ENCODE measurements around the gene MAST2.

Gene MAST2

GRCh38 chr1:46003315-46003714, 199.9 kb downstream of the MAST2 start:
- Histone ChIP-seq H3K36me3 (ENCODE audit: insufficient read depth, low read length) (peaks cover 37% of the 10 kb centered on the region), H2AFZ (ENCODE audit: low read depth, low read length) (no peak overlapping the region), H3K9me3 (ENCODE audit: low read length) (peaks cover 1% of the 10 kb centered on the region), H3K27me3 (ENCODE audit: insufficient read depth, low read length) (no peaks in the 10 kb centered on the region), H3K4me1 (ENCODE audit: insufficient read depth, low read length) (no peaks in the 10 kb centered on the region), H3K4me3 (ENCODE audit: low read length) (no peak overlapping the region)

GRCh38 chr1:46004492-46004891, 201.1 kb downstream of the MAST2 start:
- Histone ChIP-seq H3K4me1 (ENCODE audit: insufficient read depth, low read length) (no peaks in the 10 kb centered on the region), H3K4me3 (ENCODE audit: low read length) (no peak overlapping the region), H3K36me3 (ENCODE audit: insufficient read depth, low read length) (peaks cover 47% of the 10 kb centered on the region), H3K27me3 (ENCODE audit: insufficient read depth, low read length) (no peaks in the 10 kb centered on the region), H2AFZ (ENCODE audit: low read depth, low read length) (no peak overlapping the region), H3K9me3 (ENCODE audit: low read length) (peaks cover 1% of the 10 kb centered on the region)

- Histone ChIP-seq H3K9me3 (ENCODE audit: low read length) (no peaks in the 10 kb centered on the region), H3K4me3 (ENCODE audit: low read length) (no peak overlapping the region), H3K27me3 (ENCODE audit: insufficient read depth, low read length) (no peaks in the 10 kb centered on the region), H3K4me1 (ENCODE audit: insufficient read depth, low read length) (no peaks in the 10 kb centered on the region), H3K36me3 (ENCODE audit: insufficient read depth, low read length) (peaks cover 52% of the 10 kb centered on the region), H2AFZ (ENCODE audit: low read depth, low read length) (no peak overlapping the region)
These were observed 202.2 kb downstream of the MAST2 start for GRCh38 chr1:46005594-46005993.

- H3K4me1 ChIP-seq (ENCODE audit: insufficient read depth, low read length) = no peaks in the 10 kb centered on the region
- H2AFZ ChIP-seq (ENCODE audit: low read depth, low read length) = no peak overlapping the region
- H3K4me3 ChIP-seq (ENCODE audit: low read length) = no peak overlapping the region
- H3K27me3 ChIP-seq (ENCODE audit: insufficient read depth, low read length) = no peaks in the 10 kb centered on the region
- H3K9me3 ChIP-seq (ENCODE audit: low read length) = no peaks in the 10 kb centered on the region
- peaks cover 66% of the 10 kb centered on the region for H3K36me3 ChIP-seq (ENCODE audit: insufficient read depth, low read length)
These were observed 205.2 kb downstream of the MAST2 start for GRCh38 chr1:46008585-46008984.

- Histone ChIP-seq H2AFZ (ENCODE audit: low read depth, low read length) (no peak overlapping the region), H3K4me3 (ENCODE audit: low read length) (no peak overlapping the region), H3K4me1 (ENCODE audit: insufficient read depth, low read length) (no peaks in the 10 kb centered on the region), H3K27me3 (ENCODE audit: insufficient read depth, low read length) (no peaks in the 10 kb centered on the region), H3K9me3 (ENCODE audit: low read length) (no peaks in the 10 kb centered on the region), H3K36me3 (ENCODE audit: insufficient read depth, low read length) (peaks cover 64% of the 10 kb centered on the region)
These were observed 207.2 kb downstream of the MAST2 start for GRCh38 chr1:46010611-46011010.

- no peaks in the 10 kb centered on the region for H3K4me1 ChIP-seq (ENCODE audit: insufficient read depth, low read length)
- H3K9me3 ChIP-seq (ENCODE audit: low read length) = no peaks in the 10 kb centered on the region
- peaks cover 59% of the 10 kb centered on the region for H3K36me3 ChIP-seq (ENCODE audit: insufficient read depth, low read length)
- H3K27me3 ChIP-seq (ENCODE audit: insufficient read depth, low read length) = no peaks in the 10 kb centered on the region
- H2AFZ ChIP-seq (ENCODE audit: low read depth, low read length) = no peak overlapping the region
- no peak overlapping the region for H3K4me3 ChIP-seq (ENCODE audit: low read length)
These were observed 207.8 kb downstream of the MAST2 start for GRCh38 chr1:46011121-46011695.

- Histone ChIP-seq H3K27me3 (ENCODE audit: insufficient read depth, low read length) (no peaks in the 10 kb centered on the region), H3K4me3 (ENCODE audit: low read length) (no peak overlapping the region), H3K36me3 (ENCODE audit: insufficient read depth, low read length) (peaks cover 50% of the 10 kb centered on the region), H3K4me1 (ENCODE audit: insufficient read depth, low read length) (no peaks in the 10 kb centered on the region), H2AFZ (ENCODE audit: low read depth, low read length) (no peak overlapping the region), H3K9me3 (ENCODE audit: low read length) (no peaks in the 10 kb centered on the region)
These were observed 208.8 kb downstream of the MAST2 start for GRCh38 chr1:46012236-46012635.

- H3K27me3 ChIP-seq (ENCODE audit: insufficient read depth, low read length) = no peaks in the 10 kb centered on the region
- peaks cover 37% of the 10 kb centered on the region for H3K36me3 ChIP-seq (ENCODE audit: insufficient read depth, low read length)
- no peak overlapping the region for H2AFZ ChIP-seq (ENCODE audit: low read depth, low read length)
- no peaks in the 10 kb centered on the region for H3K4me1 ChIP-seq (ENCODE audit: insufficient read depth, low read length)
- H3K9me3 ChIP-seq (ENCODE audit: low read length) = no peaks in the 10 kb centered on the region
- no peak overlapping the region for H3K4me3 ChIP-seq (ENCODE audit: low read length)
These were observed 210.2 kb downstream of the MAST2 start for GRCh38 chr1:46013581-46013980.

GRCh38 chr1:46017876-46018503, 214.6 kb downstream of the MAST2 start:
- Histone ChIP-seq H3K9me3 (ENCODE audit: low read length) (no peaks in the 10 kb centered on the region), H3K4me3 (ENCODE audit: low read length) (no peak overlapping the region), H3K27me3 (ENCODE audit: insufficient read depth, low read length) (no peaks in the 10 kb centered on the region), H3K36me3 (ENCODE audit: insufficient read depth, low read length) (peaks cover 18% of the 10 kb centered on the region), H2AFZ (ENCODE audit: low read depth, low read length) (no peak overlapping the region), H3K4me1 (ENCODE audit: insufficient read depth, low read length) (no peaks in the 10 kb centered on the region)

- Histone ChIP-seq H2AFZ (ENCODE audit: low read depth, low read length) (no peak overlapping the region), H3K9me3 (ENCODE audit: low read length) (no peaks in the 10 kb centered on the region), H3K4me3 (ENCODE audit: low read length) (no peak overlapping the region), H3K36me3 (ENCODE audit: insufficient read depth, low read length) (peaks cover 31% of the 10 kb centered on the region), H3K4me1 (ENCODE audit: insufficient read depth, low read length) (no peaks in the 10 kb centered on the region), H3K27me3 (ENCODE audit: insufficient read depth, low read length) (no peaks in the 10 kb centered on the region)
These were observed 215.9 kb downstream of the MAST2 start for GRCh38 chr1:46019348-46019747.

- Histone ChIP-seq H3K4me1 (ENCODE audit: insufficient read depth, low read length) (no peaks in the 10 kb centered on the region), H3K36me3 (ENCODE audit: insufficient read depth, low read length) (peaks cover 33% of the 10 kb centered on the region)
These were observed 216.6 kb downstream of the MAST2 start for GRCh38 chr1:46020010-46020409.

GRCh38 chr1:46021046-46021996, 217.9 kb downstream of the MAST2 start:
- no peaks in the 10 kb centered on the region for H3K9me3 ChIP-seq (ENCODE audit: low read length)
- H3K36me3 ChIP-seq (ENCODE audit: insufficient read depth, low read length) = peaks cover 33% of the 10 kb centered on the region
- no peaks in the 10 kb centered on the region for H3K4me1 ChIP-seq (ENCODE audit: insufficient read depth, low read length)
- H3K4me3 ChIP-seq (ENCODE audit: low read length) = no peak overlapping the region
- no peak overlapping the region for H2AFZ ChIP-seq (ENCODE audit: low read depth, low read length)
- H3K27me3 ChIP-seq (ENCODE audit: insufficient read depth, low read length) = no peaks in the 10 kb centered on the region

More at GRCh38 chr1:46020010-46020409, 216.6 kb downstream of the MAST2 start:
- Histone ChIP-seq H3K27me3 (ENCODE audit: insufficient read depth, low read length) (no peaks in the 10 kb centered on the region), H2AFZ (ENCODE audit: low read depth, low read length) (no peak overlapping the region), H3K9me3 (ENCODE audit: low read length) (no peaks in the 10 kb centered on the region), H3K4me3 (ENCODE audit: low read length) (no peak overlapping the region)

- H3K36me3 ChIP-seq (ENCODE audit: insufficient read depth, low read length) = peaks cover 45% of the 10 kb centered on the region
- H3K9me3 ChIP-seq (ENCODE audit: low read length) = no peaks in the 10 kb centered on the region
- no peak overlapping the region for H3K4me3 ChIP-seq (ENCODE audit: low read length)
- H3K27me3 ChIP-seq (ENCODE audit: insufficient read depth, low read length) = no peaks in the 10 kb centered on the region
- H3K4me1 ChIP-seq (ENCODE audit: insufficient read depth, low read length) = no peaks in the 10 kb centered on the region
- H2AFZ ChIP-seq (ENCODE audit: low read depth, low read length) = no peak overlapping the region
These were observed 223.1 kb downstream of the MAST2 start for GRCh38 chr1:46026531-46026930.

Measured in neuron (in vitro differentiated cells).